HG03103 (cell line): ENCODE data around the gene ADI1.
"Not testable (repeated sequence)": the region's sequence is repeated elsewhere in the genome, so short reads cannot be mapped to it uniquely, and the experiment has no call there.

Source experiments
- ATAC-seq: cut with Tn5 transposase; IDR thresholded peaks from one replicate; pipeline ENCODE4 v1.9.1; 2021; ENCODE audit warnings: low read depth; ENCODE audit not compliant: unreplicated experiment

ADI1 gene

GRCh38 chr2:3496708-3497080 lies 22.6 kb downstream of the ADI1 start:
- not testable (repeated sequence) for ATAC-seq

GRCh38 chr2:3494984-3495666 lies 24.2 kb downstream of the ADI1 start:
- no peak for ATAC-seq

GRCh38 chr2:3493615-3494007 lies 25.7 kb downstream of the ADI1 start:
- ATAC-seq, result no peak

DNA sequence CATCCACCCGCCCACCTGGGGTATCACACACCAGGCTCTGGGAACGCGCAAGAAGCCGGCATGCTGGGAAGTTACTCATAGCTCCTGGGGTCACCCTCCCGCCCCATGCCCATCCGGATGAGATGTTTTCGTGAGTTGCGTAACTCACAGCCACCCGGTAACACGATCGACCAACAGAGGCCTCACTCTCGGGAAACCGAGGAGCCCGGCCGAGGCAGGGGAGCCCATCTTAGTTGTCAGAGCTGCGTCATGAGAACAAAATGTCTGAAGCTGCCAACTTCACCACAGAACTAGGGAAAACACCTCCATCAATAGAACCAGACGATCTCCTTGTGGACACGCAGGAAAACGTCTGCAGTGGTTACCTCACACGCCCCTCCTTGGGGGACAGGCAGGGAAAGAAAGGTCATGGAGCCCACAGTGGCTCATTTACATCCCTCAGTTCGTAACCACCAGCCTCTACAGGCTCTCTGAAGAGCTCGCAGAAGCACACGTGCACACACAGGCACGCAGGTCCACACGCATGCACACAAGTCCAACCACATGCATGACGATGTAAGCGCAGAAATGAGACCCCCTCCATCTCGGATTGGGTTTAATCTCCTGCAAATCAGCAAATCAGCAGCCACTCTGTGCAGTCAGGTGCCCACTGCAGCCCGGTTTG lies 26.2 kb downstream of the ADI1 start:
- ATAC-seq, result no peak

DNA sequence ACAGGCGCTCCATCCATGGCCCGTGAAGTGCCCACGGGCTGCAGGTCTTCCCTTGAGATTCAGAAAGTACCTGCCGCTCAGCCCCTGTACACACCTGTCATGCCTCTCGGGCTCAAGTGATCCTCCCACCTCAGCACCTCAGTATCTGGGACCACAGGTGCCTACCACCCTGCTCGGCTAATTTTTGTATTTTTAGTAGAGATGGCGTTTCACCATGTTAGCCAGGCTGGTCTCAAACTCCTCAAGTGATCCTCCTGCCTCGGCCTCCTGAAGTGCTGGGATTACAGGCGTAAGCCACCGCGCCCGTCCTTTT lies 26.9 kb downstream of the ADI1 start:
- ATAC-seq, result not testable (repeated sequence)

DNA sequence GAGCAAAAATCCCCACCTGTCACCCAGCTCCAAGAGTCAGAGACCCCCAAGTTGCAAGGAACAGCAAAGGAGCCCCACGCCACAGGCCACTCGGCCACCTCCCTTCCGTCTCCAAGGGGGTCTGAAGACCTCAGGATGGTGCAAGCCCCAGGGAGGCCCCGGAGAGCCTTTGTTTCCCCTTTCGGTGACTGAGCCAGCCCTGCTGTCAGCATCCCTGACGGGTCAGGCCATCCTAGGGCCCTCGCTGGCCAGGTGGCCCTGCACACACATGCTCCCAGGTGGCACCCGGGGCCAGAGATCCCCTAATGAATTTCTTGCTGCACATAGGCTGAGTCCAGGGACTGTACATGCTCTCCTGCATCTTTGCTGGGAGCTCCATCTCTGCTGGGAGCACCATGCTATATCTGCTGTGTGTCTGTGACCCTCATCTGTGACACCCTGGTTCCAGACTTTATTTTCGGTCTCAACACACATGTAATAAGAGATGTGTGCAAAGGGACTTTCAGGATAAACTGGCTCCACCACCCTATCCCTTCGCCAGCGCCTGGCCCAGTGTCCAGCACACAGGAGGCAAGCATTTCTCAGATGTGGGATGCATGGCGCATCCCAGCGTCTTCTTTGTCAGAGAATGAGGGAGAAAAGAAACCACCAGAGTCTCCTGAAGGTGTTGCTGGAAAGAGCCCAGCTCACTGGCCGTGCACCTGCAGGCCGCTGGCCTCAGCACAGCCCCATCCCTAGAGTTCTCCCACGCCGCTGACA lies 27.4 kb downstream of the ADI1 start:
- ATAC-seq, result no peak

DNA sequence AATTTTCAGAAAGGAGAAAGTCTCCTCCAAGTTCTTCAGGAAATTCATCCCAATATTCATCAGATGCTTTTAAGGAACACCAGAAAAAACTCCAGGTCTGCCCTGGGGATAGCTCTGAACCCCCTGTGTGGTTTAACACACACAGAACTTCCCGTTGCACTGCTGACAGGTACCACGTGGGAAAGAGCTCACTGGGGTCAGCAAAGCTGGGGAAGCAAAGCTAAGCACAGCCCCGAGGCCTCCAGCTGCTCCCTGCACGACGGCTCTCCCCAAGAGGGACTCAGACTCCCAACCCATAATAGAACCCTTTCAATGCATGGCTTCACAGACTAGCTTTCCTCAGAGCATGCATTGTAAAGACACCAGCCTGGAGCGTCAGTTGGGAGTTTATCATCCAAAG lies 28.0 kb downstream of the ADI1 start:
- no peak for ATAC-seq

GRCh38 chr2:3490191-3491170 lies 28.9 kb downstream of the ADI1 start:
- no peak for ATAC-seq

DNA sequence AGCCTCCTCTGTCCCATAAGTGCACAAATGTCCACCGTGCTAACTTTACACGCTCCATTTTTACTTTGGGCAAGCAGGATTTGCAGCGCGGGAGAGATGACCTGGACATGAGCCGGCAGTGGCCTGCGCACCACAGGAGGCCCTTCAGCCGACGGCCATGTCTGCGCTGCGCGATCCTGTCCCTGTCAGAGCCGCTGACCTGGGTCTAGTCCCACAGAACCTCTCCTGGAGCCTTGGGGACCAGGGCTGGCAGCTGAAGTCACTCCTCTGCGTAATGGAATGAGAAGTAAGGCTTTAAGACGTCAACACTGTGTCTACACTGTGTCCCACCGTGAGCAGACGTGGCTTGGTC lies 29.6 kb downstream of the ADI1 start:
- ATAC-seq, result no peak

DNA sequence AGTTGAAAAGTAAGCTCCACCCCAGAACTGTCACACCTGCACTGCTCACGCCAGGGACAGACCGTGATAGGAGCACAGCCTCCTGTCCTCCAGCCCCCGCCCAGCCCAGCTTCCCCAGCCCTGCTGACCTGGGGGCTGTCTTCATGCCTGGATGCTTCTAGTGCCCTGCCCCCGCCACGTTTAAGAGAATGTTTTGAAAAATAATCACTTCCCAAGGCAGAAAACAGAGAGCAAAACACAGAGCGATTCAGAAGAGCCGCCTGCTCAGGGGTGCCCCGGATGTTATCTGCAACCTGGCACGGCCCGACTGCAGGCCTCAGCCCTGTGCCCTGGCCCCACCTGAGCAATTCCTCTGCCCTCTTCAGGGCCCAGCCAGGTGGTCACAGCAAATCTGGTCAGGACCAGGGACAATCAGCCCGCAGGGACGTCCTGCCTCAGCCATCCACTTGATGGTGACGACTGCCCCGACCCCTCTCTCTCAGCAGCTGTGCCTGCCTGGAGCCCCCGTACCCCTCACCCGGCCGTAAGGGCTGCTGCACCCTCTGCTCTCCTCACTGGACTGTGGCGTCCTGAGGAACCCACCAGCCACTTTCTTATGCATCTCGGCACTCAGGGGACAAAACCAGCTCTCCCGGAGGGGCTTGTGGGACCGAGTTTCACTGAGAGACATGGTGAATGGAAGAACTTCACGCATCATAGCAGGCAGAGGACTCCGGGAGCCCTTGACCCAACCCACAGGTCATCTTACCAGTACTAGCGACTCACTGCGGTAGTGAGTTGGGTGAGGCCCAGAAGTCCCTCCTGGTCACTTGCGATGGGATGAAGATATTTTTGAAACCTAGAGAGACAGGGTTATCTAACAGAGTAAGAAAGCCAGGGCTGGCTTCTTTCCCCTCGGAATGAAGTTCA lies 30.2 kb downstream of the ADI1 start:
- ATAC-seq, result no peak

DNA sequence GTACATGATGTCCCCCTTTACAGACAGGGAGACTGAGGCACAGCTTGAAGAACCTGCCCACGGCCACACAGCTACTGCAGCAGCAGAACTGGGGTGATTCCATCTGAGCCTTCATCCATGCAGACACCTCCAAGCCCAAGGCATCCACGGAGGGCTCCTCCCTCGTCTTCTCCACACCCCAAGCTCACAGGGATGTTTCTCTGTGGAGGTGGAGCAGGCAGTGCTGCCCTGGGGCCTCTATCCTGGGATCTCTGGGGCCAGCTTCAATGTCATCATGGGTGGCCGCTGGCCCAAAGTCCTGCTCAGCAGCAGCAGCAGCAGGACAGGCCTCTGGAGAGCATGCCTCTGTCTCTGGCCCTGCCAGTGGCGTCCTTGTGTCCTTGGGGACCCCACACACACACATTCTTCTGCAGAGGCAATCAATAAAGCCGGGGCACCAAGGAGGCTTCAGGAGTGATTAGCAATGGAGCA lies 31.2 kb downstream of the ADI1 start:
- ATAC-seq, result no peak

GRCh38 chr2:3487432-3487831 lies 31.9 kb downstream of the ADI1 start:
- ATAC-seq, result no peak

GRCh38 chr2:3487028-3487425 lies 32.3 kb downstream of the ADI1 start:
- ATAC-seq, result no peak

- ATAC-seq, result no peak
These were observed 33.0 kb downstream of the ADI1 start for GRCh38 chr2:3486047-3487027.

- no peak for ATAC-seq
These were observed 34.2 kb downstream of the ADI1 start for GRCh38 chr2:3485166-3485565.

GRCh38 chr2:3483986-3484960 lies 35.1 kb downstream of the ADI1 start:
- ATAC-seq, result no peak

GRCh38 chr2:3483227-3483985 lies 35.9 kb downstream of the ADI1 start:
- ATAC-seq, result no peak
